H1 (cell line): ENCODE measurements around the gene SLC13A1.

Source experiments
- CEBPB ChIP-seq: IDR thresholded peaks from 2 replicates; pipeline ENCODE4 v1.6.1; 2012; ENCODE audit warnings: low read depth, low read length
- EGR1 ChIP-seq: IDR thresholded peaks from 2 replicates; pipeline ENCODE4 v1.6.1; 2011; ENCODE audit warnings: low read depth, low read length, borderline replicate concordance
- POLR2A ChIP-seq, 2 experiments: IDR thresholded peaks; 1 replicate in 1 of 2; 2 replicates in 1 of 2; pipeline ENCODE4 v1.6.1; 2011; ENCODE audit warnings: low read depth in 2 of 2, low read length in 2 of 2, mild to moderate bottlenecking in 2 of 2; ENCODE audit errors: control extremely low read depth in 1 of 2
- RBBP5 ChIP-seq: IDR thresholded peaks from 2 replicates; pipeline ENCODE4 v1.7.1; 2012; ENCODE audit warnings: low read depth, mild to moderate bottlenecking, inconsistent platforms, low read length, moderate library complexity, borderline replicate concordance
- ZNF274 ChIP-seq: IDR thresholded peaks from 2 replicates; pipeline ENCODE4 v1.7.0; 2012; ENCODE audit warnings: low read length, borderline replicate concordance; ENCODE audit errors: extremely low read depth
- TF ChIP-seq, protein P1 (sequence below), 3 experiments: IDR thresholded peaks; 1 replicate in 2 of 3; 2 replicates in 1 of 3; pipeline versions ENCODE4 v1.5.1 to v1.6.1; 2011; ENCODE audit warnings: low read length in 3 of 3, mild to moderate bottlenecking in 3 of 3, inconsistent platforms in 2 of 3, low read depth in 1 of 3, moderate library complexity in 1 of 3; ENCODE audit not compliant: insufficient read depth in 1 of 3; ENCODE audit errors: control extremely low read depth in 1 of 3

DNA sequence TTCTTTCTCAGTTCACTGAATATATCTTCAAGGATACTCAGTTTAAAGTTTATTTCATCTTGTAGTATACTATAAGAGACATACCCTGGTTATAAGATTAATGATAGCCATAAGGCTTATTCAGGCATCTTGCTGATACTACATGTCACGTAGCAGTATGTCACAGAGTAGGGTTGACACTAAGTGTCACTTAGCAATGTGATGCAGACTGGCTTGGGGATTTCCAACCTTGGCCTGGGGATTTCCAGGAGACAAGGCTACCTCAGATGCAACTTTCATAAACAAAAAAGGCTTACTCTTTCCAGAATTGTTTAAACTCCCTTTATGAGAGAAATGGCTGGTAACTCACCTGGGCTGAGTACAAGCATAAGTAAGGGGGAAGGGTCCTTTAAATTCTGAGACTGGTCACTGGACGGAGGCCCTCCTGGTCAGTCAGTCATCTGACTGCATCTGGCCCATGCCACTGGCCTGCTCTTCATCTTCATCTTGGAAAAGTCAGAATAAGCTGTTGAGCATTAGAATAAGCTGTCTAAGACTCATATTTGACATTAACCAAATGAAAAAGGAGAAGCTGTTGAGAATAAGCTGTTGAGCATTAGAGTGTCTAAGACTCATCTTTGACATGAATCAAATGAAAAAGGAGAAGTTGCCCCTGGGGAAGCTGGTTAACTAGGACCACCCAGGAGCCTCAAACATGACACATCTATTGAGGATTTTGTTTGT lies 9.5 kb downstream of the SLC13A1 start:
- TF ChIP-seq CEBPB (no peak), RBBP5 (no peak), EGR1 (no peak), POLR2A (IDR thresholded peaks at IDR 0.05; ENCODE audit: control extremely low read depth in 1 of 2, low read depth in 2 of 2, low read length in 2 of 2) (no peak), ZNF274 (no peak)
- TF ChIP-seq, protein P1, sequence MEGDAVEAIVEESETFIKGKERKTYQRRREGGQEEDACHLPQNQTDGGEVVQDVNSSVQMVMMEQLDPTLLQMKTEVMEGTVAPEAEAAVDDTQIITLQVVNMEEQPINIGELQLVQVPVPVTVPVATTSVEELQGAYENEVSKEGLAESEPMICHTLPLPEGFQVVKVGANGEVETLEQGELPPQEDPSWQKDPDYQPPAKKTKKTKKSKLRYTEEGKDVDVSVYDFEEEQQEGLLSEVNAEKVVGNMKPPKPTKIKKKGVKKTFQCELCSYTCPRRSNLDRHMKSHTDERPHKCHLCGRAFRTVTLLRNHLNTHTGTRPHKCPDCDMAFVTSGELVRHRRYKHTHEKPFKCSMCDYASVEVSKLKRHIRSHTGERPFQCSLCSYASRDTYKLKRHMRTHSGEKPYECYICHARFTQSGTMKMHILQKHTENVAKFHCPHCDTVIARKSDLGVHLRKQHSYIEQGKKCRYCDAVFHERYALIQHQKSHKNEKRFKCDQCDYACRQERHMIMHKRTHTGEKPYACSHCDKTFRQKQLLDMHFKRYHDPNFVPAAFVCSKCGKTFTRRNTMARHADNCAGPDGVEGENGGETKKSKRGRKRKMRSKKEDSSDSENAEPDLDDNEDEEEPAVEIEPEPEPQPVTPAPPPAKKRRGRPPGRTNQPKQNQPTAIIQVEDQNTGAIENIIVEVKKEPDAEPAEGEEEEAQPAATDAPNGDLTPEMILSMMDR (IDR thresholded peaks at IDR 0.05; ENCODE audit: control extremely low read depth in 1 of 3, insufficient read depth in 1 of 3, low read depth in 1 of 3, low read length in 3 of 3): no peak
